B cell (primary cell): ENCODE results near the gene MTFR2. TPM values are rescaled to one million over a fixed set of nuclear protein-coding genes. Genes with fewer than 3 reads are reported as not detected.

Source experiments
- ATAC-seq: fragments of 200-7000 bp; cut with Tn5 transposase; one replicate; pipeline ENCODE4 v1.10.0; 2021; ENCODE audit warnings: low read depth, mild to moderate bottlenecking, moderate number of reproducible peaks, moderate library complexity
- CTCF ChIA-PET: fragments of 350-600 bp; sonication (Branson Sonifier 250); formaldehyde crosslinking; loops from one replicate; lab custom pipeline; 2021; ENCODE audit warnings: antibody characterized with exemption, inconsistent platforms; lab: Charles Lee
- POLR2A ChIA-PET: fragments of 350-600 bp; sonication (Branson Sonifier 250); formaldehyde crosslinking; loops from one replicate; lab custom pipeline; 2021; ENCODE audit warnings: antibody characterized with exemption; lab: Charles Lee
- DNase-seq: peaks from one replicate; pipeline ENCODE4 v3.0.0; 2013
- H2AFZ ChIP-seq: 2 replicates; pipeline ENCODE4 v1.6.1; 2012; ENCODE audit warnings: mild to moderate bottlenecking, low read depth, low read length; ENCODE audit not compliant: insufficient read depth, poor library complexity, severe bottlenecking
- H3K27ac ChIP-seq, 2 donors: 1 replicate in 1 of 2; 2 replicates in 1 of 2; pipeline ENCODE4 v1.5.1; 2012 to 2013; ENCODE audit warnings: low read length in 2 of 2, mild to moderate bottlenecking in 2 of 2, moderate library complexity in 1 of 2
- H3K27me3 ChIP-seq, 4 experiments: fragments of 200-600 bp in 1 of 4; sonication (generic) in 1 of 4; replicated peaks in 1 of 4; 1 replicate in 2 of 4; 2 replicates in 2 of 4; pipeline versions ENCODE4 v1.6.1 to v1.7.0; 2013 to 2016; ENCODE audit warnings: low read length in 3 of 4, mild to moderate bottlenecking in 2 of 4, mixed read lengths in 1 of 4, moderate library complexity in 1 of 4; ENCODE audit not compliant: insufficient read depth in 4 of 4, control insufficient read depth in 3 of 4; ENCODE audit errors: control extremely low read depth in 1 of 4
- H3K36me3 ChIP-seq, 2 experiments: replicated peaks in 1 of 2; 1 replicate in 1 of 2; 2 replicates in 1 of 2; pipeline versions ENCODE4 v1.6.1 to v1.7.1; 2013; ENCODE audit warnings: low read length in 1 of 2; ENCODE audit not compliant: insufficient read depth in 2 of 2, control insufficient read depth in 1 of 2; ENCODE audit errors: control extremely low read depth in 1 of 2, extremely low read depth in 1 of 2
- H3K4me1 ChIP-seq, 2 donors: fragments of 200-600 bp in 1 of 2; sonication (generic) in 1 of 2; 1 replicate in 1 of 2; 2 replicates in 1 of 2; pipeline versions ENCODE4 v1.5.1 to v1.6.1; 2013 to 2017; ENCODE audit warnings: low read length in 2 of 2; ENCODE audit not compliant: control insufficient read depth in 2 of 2, insufficient read depth in 2 of 2
- H3K4me2 ChIP-seq: replicated peaks from 2 replicates; pipeline ENCODE3; 2012; ENCODE audit warnings: mild to moderate bottlenecking, low read depth, low read length; ENCODE audit not compliant: poor library complexity, severe bottlenecking
- H3K4me3 ChIP-seq, 5 experiments: fragments of 200-600 bp in 1 of 5; sonication (generic) in 1 of 5; 1 replicate in 3 of 5; 2 replicates in 2 of 5; pipeline versions ENCODE4 v1.5.1 to v1.7.0; 2011 to 2016; ENCODE audit warnings: low read length in 4 of 5, mild to moderate bottlenecking in 4 of 5, low read depth in 2 of 5, control low read depth in 1 of 5, moderate library complexity in 1 of 5; ENCODE audit not compliant: insufficient read depth in 1 of 5; ENCODE audit errors: control extremely low read depth in 1 of 5, extremely low read depth in 1 of 5
- H3K79me2 ChIP-seq: fragments of 200-600 bp; sonication (generic); one replicate; pipeline ENCODE4 v1.6.0; 2016; ENCODE audit warnings: low read length; ENCODE audit not compliant: control insufficient read depth, insufficient read depth
- H3K9ac ChIP-seq: fragments of 200-600 bp; sonication (generic); 2 replicates; pipeline ENCODE4 v1.6.1; 2017; ENCODE audit warnings: mild to moderate bottlenecking, low read length, moderate library complexity
- H3K9me3 ChIP-seq, 3 donors: one replicate each; pipeline versions ENCODE4 v1.6.1 to v1.7.1; 2013; ENCODE audit warnings: low read length in 2 of 3; ENCODE audit not compliant: control insufficient read depth in 2 of 3, insufficient read depth in 1 of 3; ENCODE audit errors: control extremely low read depth in 1 of 3
- H4K20me1 ChIP-seq: 2 replicates; pipeline ENCODE4 v1.6.0; 2012; ENCODE audit warnings: mild to moderate bottlenecking, low read length; ENCODE audit not compliant: insufficient read depth, control insufficient read depth, poor library complexity, severe bottlenecking
- H3K27ac Mint-ChIP-seq: one replicate; pipeline ENCODE4 v1.8.0; 2021; ENCODE audit warnings: mixed read lengths
- H3K27me3 Mint-ChIP-seq: one replicate; pipeline ENCODE4 v1.8.0; 2021; ENCODE audit warnings: mixed read lengths
- H3K4me1 Mint-ChIP-seq: one replicate; pipeline ENCODE4 v1.8.0; 2021; ENCODE audit warnings: mixed read lengths
- H3K4me3 Mint-ChIP-seq: one replicate; pipeline ENCODE4 v1.8.0; 2021; ENCODE audit warnings: mixed read lengths
- H3K9me3 Mint-ChIP-seq: one replicate; pipeline ENCODE4 v1.8.0; 2022; ENCODE audit warnings: mixed read lengths; ENCODE audit not compliant: insufficient read depth
- EZH2 ChIP-seq: IDR thresholded peaks from 2 replicates; pipeline ENCODE4 v1.6.1; 2012; ENCODE audit warnings: borderline replicate concordance, low read depth, mild to moderate bottlenecking, moderate library complexity, low read length; ENCODE audit not compliant: insufficient read depth, poor library complexity, severe bottlenecking
- WGBS: methylation state at CpG from one replicate; pipeline ENCODE4 v1.1.5; 2013; ENCODE audit warnings: missing lambda C conversion rate; ENCODE audit not compliant: insufficient coverage; 5-methylcytosine and 5-hydroxymethylcytosine counted together
- intact Hi-C: fragments of 100-400 bp; cut with micrococcal nuclease; formaldehyde crosslinking; loops from one replicate; pipeline ENCODE4 v1.10.0; 2022
- polyA plus RNA-seq: library from polyadenylated mRNA; depleted of rRNA; stranded (reverse); fragments of >200 nt; gene quantifications from 2 replicates; pipeline ENCODE4 v1.2.3, GENCODE V29; 2012
- total RNA-seq, 2 donors: library from RNA; stranded (reverse); fragments of 120-200 nt in 1 of 2; gene quantifications; 1 replicate in 1 of 2; 2 replicates in 1 of 2; pipeline versions ENCODE4 v1.2.3 to v1.2.4, GENCODE V29; 2013 to 2022
- TF ChIP-seq, protein P1 (sequence below): fragments of 200-600 bp; IDR thresholded peaks from one replicate; pipeline ENCODE4 v1.8.0; 2022; ENCODE audit warnings: antibody characterized with exemption, mild to moderate bottlenecking

The MTFR2 gene
- total and polyA plus RNA-seq, 2 donors (not counting 1 experiment from before 2014, with no cell fraction given), result 2.0 to 3.9 TPM

DNA sequence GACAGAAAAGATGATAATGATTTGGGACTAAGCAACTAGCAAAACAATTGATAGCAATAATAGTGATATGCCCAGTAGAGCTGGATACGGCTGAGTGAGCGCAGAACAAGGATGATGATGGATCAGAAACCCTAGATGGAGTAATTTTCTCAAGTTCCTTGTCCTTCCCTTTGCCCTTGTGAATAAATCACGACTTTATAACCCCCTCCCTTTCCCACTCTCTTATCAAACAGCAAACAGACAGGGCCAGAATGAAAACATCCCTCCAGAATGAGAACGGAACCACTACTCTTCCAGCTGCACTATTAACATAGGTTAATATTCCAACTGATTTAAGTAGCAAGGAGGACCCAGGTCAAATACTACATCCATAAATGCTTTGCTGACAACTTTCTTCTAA, 1.3 kb upstream of the MTFR2 start:
- peaks cover 15 to 16% of the 10 kb centered on the region in 2 donors for H3K4me1 ChIP-seq
- no peak overlapping the region for H3K9ac ChIP-seq
- H3K79me2 ChIP-seq, result no peaks in the 10 kb centered on the region
- H3K27me3 ChIP-seq, result no peaks in the 10 kb centered on the region
- peak overlapping the region; percentile 92 for H3K4me2 ChIP-seq
- peak overlapping the region; percentile 93 for H3K4me3 Mint-ChIP-seq
- H3K9me3 ChIP-seq, result no peaks in the 10 kb centered on the region
- ChIA-PET POLR2A (interaction anchor here (0.8 to 2.0 kb wide), 2 partner anchors 38 to 753 kb away, joined by 3 to 27 read pairs; partner anchors contain the start of gene BCLAF1), CTCF (interaction anchor here (1.0 to 2.8 kb wide), 5 partner anchors 37 to 801 kb away, joined by 3 to 18 read pairs (median 3); partner anchors contain the start of genes BCLAF1 and MAP3K5)
- no peaks in the 10 kb centered on the region for H4K20me1 ChIP-seq
- H2AFZ ChIP-seq, result no peak overlapping the region
- peaks cover 33% of the 10 kb centered on the region for H3K4me1 Mint-ChIP-seq
- ATAC-seq, result no peak
- no peaks in the 10 kb centered on the region for H3K27me3 Mint-ChIP-seq
- no peak overlapping the region for H3K4me3 ChIP-seq
- H3K36me3 ChIP-seq, result no peaks in the 10 kb centered on the region
- H3K27ac Mint-ChIP-seq, result no peak overlapping the region
- WGBS, result 0% methylated on average over 1 of the region's 4 CpGs
- no peak for TF ChIP-seq EZH2
- TF ChIP-seq, protein P1, sequence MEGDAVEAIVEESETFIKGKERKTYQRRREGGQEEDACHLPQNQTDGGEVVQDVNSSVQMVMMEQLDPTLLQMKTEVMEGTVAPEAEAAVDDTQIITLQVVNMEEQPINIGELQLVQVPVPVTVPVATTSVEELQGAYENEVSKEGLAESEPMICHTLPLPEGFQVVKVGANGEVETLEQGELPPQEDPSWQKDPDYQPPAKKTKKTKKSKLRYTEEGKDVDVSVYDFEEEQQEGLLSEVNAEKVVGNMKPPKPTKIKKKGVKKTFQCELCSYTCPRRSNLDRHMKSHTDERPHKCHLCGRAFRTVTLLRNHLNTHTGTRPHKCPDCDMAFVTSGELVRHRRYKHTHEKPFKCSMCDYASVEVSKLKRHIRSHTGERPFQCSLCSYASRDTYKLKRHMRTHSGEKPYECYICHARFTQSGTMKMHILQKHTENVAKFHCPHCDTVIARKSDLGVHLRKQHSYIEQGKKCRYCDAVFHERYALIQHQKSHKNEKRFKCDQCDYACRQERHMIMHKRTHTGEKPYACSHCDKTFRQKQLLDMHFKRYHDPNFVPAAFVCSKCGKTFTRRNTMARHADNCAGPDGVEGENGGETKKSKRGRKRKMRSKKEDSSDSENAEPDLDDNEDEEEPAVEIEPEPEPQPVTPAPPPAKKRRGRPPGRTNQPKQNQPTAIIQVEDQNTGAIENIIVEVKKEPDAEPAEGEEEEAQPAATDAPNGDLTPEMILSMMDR, result no peak
- H3K27ac ChIP-seq, result no peak overlapping the region
- DNase-seq, result no peak
- H3K9me3 Mint-ChIP-seq, result no peaks in the 10 kb centered on the region
- intact Hi-C loops, result no loop called here

DNA sequence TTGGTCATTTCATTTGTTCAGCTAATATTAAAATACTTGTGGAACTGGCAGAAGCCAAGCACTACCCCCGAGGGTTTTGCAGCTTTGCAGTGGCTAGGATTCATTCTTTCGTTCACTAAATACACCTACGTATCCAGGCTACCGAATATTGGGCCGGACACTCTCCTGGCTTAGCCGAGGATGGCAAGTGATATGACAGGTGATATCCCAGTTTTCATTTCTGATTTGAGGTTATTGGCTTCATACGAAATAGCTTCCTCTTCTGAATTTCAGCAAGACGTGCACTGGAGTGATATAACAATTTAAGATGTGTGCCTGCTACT, 536 bp upstream of the MTFR2 start:
- peaks cover 15 to 16% of the 10 kb centered on the region in 2 donors for H3K4me1 ChIP-seq
- TF ChIP-seq, protein P1, result no peak
- TF ChIP-seq EZH2, result no peak
- H3K79me2 ChIP-seq, result no peaks in the 10 kb centered on the region
- peak overlapping the region in 1 of 2 donors; percentile 20 for H3K27ac ChIP-seq
- peak overlapping the region; percentile 92 for H3K4me2 ChIP-seq
- Mint-ChIP-seq H3K9me3 (no peaks in the 10 kb centered on the region), H3K27me3 (no peaks in the 10 kb centered on the region), H3K27ac (no peak overlapping the region), H3K4me3 (peak overlapping the region; percentile 93), H3K4me1 (peaks cover 33% of the 10 kb centered on the region)
- ChIA-PET CTCF (interaction anchor here (1.2 to 2.8 kb wide), 5 partner anchors 24 to 800 kb away, joined by 3 to 18 read pairs (median 4); partner anchors contain the start of genes BCLAF1 and MAP3K5), POLR2A (interaction anchor here (2.0 to 2.1 kb wide), 2 partner anchors 39 to 753 kb away, joined by 7 to 27 read pairs; partner anchors contain the start of genes AHI1 and BCLAF1)
- H3K9ac ChIP-seq, result peak overlapping the region; percentile 81
- ATAC-seq, result no peak
- peak overlapping the region; percentile 93 for H2AFZ ChIP-seq
- peak overlapping the region; percentile 49 to 91 (median 83) for H3K4me3 ChIP-seq
- no CpG with 5 or more reads among the region's 8 CpGs for WGBS
- no peaks in the 10 kb centered on the region for H3K36me3 ChIP-seq
- H4K20me1 ChIP-seq, result no peaks in the 10 kb centered on the region
- DNase-seq, result no peak
- no peaks in the 10 kb centered on the region for H3K27me3 ChIP-seq
- no peaks in the 10 kb centered on the region for H3K9me3 ChIP-seq
- intact Hi-C loops, result loop anchor here (1.0 kb wide), 3 partner anchors 38 to 1196 kb away; partner anchors contain the start of genes AHI1 and HBS1L
